Spleen (tissue), 7 donors: ENCODE results near the gene LRRC32.

Experiments used
- CTCF ChIP-seq, 11 experiments: fragments of 200-600 bp in 7 of 11; fragments of 450-650 bp in 4 of 11; sonication (generic) in 4 of 11; IDR thresholded peaks in 8 of 11; conservative IDR thresholded peaks in 3 of 11; 1 replicate in 7 of 11; 2 replicates in 4 of 11; pipeline versions ENCODE4 v1.4.0 to v1.8.0; 2016 to 2021; ENCODE audit warnings: antibody characterized with exemption in 11 of 11, inconsistent platforms in 4 of 11, mild to moderate bottlenecking in 1 of 11
- POLR2A ChIP-seq, 3 donors: fragments of 450-650 bp; IDR thresholded peaks; one replicate each; pipeline ENCODE4 v1.5.1; 2017; ENCODE audit warnings: antibody characterized with exemption in 3 of 3, mild to moderate bottlenecking in 1 of 3
- POLR2AphosphoS5 ChIP-seq, 3 donors: sonication (generic); formaldehyde crosslinking; IDR thresholded peaks; one replicate each; pipeline ENCODE4 v1.5.1; 2017; ENCODE audit warnings: antibody characterized with exemption in 3 of 3
- donor health status: DM: no; HTN: no; CAD: no; lungs with moderate emphysema.
- donor health status: DM: no; HTN: no; CAD: no.
- donor health status: DM: no; HTN: no; CAD: no.

- TF ChIP-seq CTCF (IDR thresholded peaks at IDR 0.05 in 8 of 11, conservative IDR thresholded peaks at IDR 0.05 in 3 of 11) (no peak), POLR2A (IDR thresholded peaks at IDR 0.05) (no peak), POLR2AphosphoS5 (IDR thresholded peaks at IDR 0.05) (no peak)
Measured at GRCh38 chr11:76628408-76628947, 42.1 kb downstream of the LRRC32 start.
